Nephron (organoid): ENCODE results near the gene SPNS3.

Source experiments
- H3K27ac Mint-ChIP-seq, 3 experiments: 2 replicates each; pipeline ENCODE4 v1.8.0; 2020; ENCODE audit warnings: mixed read lengths in 3 of 3, mild to moderate bottlenecking in 2 of 3, moderate library complexity in 1 of 3
- H3K27me3 Mint-ChIP-seq: 2 replicates; pipeline ENCODE4 v1.8.0; 2021; ENCODE audit warnings: low read depth, mild to moderate bottlenecking, moderate library complexity, mixed read lengths
- H3K36me3 Mint-ChIP-seq: 2 replicates; pipeline ENCODE4 v1.8.0; 2020; ENCODE audit warnings: low read depth, mixed read lengths
- H3K4me1 Mint-ChIP-seq: 2 replicates; pipeline ENCODE4 v1.8.0; 2020; ENCODE audit warnings: mixed read lengths
- H3K4me3 Mint-ChIP-seq, 3 experiments: 2 replicates each; pipeline ENCODE4 v1.8.0; 2020; ENCODE audit warnings: mild to moderate bottlenecking in 3 of 3, mixed read lengths in 3 of 3, moderate library complexity in 2 of 3
- H3K9me3 Mint-ChIP-seq: 2 replicates; pipeline ENCODE4 v1.8.0; 2020; ENCODE audit warnings: mixed read lengths
- CTCF ChIP-seq, 3 experiments: fragments of 200-600 bp; sonication (generic); IDR thresholded peaks; one replicate each; pipeline ENCODE4 v1.5.0; 2021; ENCODE audit warnings: antibody characterized with exemption in 3 of 3; ENCODE audit not compliant: unreplicated experiment in 3 of 3

Gene SPNS3

GRCh38 chr17:4475001-4475400, 41.3 kb downstream of the SPNS3 start:
- peak overlapping the region; percentile 11 to 77 (median 17) for H3K27ac Mint-ChIP-seq
- H3K36me3 Mint-ChIP-seq = no peaks in the 10 kb centered on the region

GRCh38 chr17:4475463-4475862, 41.7 kb downstream of the SPNS3 start:
- H3K27me3 Mint-ChIP-seq = peaks cover 6% of the 10 kb centered on the region
- no peak overlapping the region for H3K4me3 Mint-ChIP-seq
- peak overlapping the region; percentile 11 to 77 (median 17) for H3K27ac Mint-ChIP-seq
- no peak for TF ChIP-seq CTCF (IDR thresholded peaks at IDR 0.05; ENCODE audit: unreplicated experiment in 3 of 3)
- peaks cover 22% of the 10 kb centered on the region for H3K4me1 Mint-ChIP-seq
- H3K36me3 Mint-ChIP-seq = no peaks in the 10 kb centered on the region
- H3K9me3 Mint-ChIP-seq = no peaks in the 10 kb centered on the region

More at GRCh38 chr17:4475001-4475400, 41.3 kb downstream of the SPNS3 start:
- Mint-ChIP-seq H3K4me1 (peaks cover 22% of the 10 kb centered on the region), H3K27me3 (peaks cover 6% of the 10 kb centered on the region), H3K9me3 (no peaks in the 10 kb centered on the region), H3K4me3 (no peak overlapping the region)
- no peak for TF ChIP-seq CTCF (IDR thresholded peaks at IDR 0.05; ENCODE audit: unreplicated experiment in 3 of 3)

- Mint-ChIP-seq H3K9me3 (no peaks in the 10 kb centered on the region), H3K27ac (peak overlapping the region; percentile 51 to 68 (median 56)), H3K27me3 (peaks cover 6% of the 10 kb centered on the region), H3K4me1 (peaks cover 27% of the 10 kb centered on the region), H3K4me3 (no peak overlapping the region), H3K36me3 (no peaks in the 10 kb centered on the region)
- no peak for TF ChIP-seq CTCF (IDR thresholded peaks at IDR 0.05; ENCODE audit: unreplicated experiment in 3 of 3)
Measured at GRCh38 chr17:4476017-4476416, 42.3 kb downstream of the SPNS3 start.

GRCh38 chr17:4476511-4477070, 42.9 kb downstream of the SPNS3 start:
- H3K4me1 Mint-ChIP-seq = peaks cover 31% of the 10 kb centered on the region
- TF ChIP-seq CTCF (IDR thresholded peaks at IDR 0.05; ENCODE audit: unreplicated experiment in 3 of 3) = no peak
- H3K27me3 Mint-ChIP-seq = peaks cover 6% of the 10 kb centered on the region
- no peak overlapping the region for H3K4me3 Mint-ChIP-seq
- no peaks in the 10 kb centered on the region for H3K9me3 Mint-ChIP-seq
- H3K36me3 Mint-ChIP-seq = no peaks in the 10 kb centered on the region
- peak overlapping the region; percentile 51 to 68 (median 56) for H3K27ac Mint-ChIP-seq

- Mint-ChIP-seq H3K27me3 (peaks cover under 1% of the 10 kb centered on the region), H3K9me3 (no peaks in the 10 kb centered on the region), H3K36me3 (no peaks in the 10 kb centered on the region), H3K27ac (peak overlapping the region; percentile 85 to 93 (median 92)), H3K4me3 (no peak overlapping the region), H3K4me1 (peaks cover 31% of the 10 kb centered on the region)
- TF ChIP-seq CTCF (IDR thresholded peaks at IDR 0.05; ENCODE audit: unreplicated experiment in 3 of 3) = no peak
Measured at GRCh38 chr17:4477255-4477791, 43.6 kb downstream of the SPNS3 start.

- Mint-ChIP-seq H3K27me3 (no peaks in the 10 kb centered on the region), H3K4me3 (no peak overlapping the region), H3K36me3 (no peaks in the 10 kb centered on the region), H3K27ac (peak overlapping the region in 2 of 3 experiments; percentile 70 to 76), H3K4me1 (peaks cover 31% of the 10 kb centered on the region), H3K9me3 (no peaks in the 10 kb centered on the region)
- no peak for TF ChIP-seq CTCF (IDR thresholded peaks at IDR 0.05; ENCODE audit: unreplicated experiment in 3 of 3)
Measured at GRCh38 chr17:4478318-4478830, 44.6 kb downstream of the SPNS3 start.
